Measurements from ENCODE around the gene CYLD. TPM values are rescaled to one million over a fixed set of nuclear protein-coding genes. Genes with fewer than 3 reads are reported as not detected.

CYLD gene
- total and polyA plus RNA-seq, 10 of the 15 experiments (the other 5 are each of a cell fraction or from before 2014, with no cell fraction given) = 19.2 to 106 (median 46.1) TPM

- no peak for TF ChIP-seq IRF5 (IDR thresholded peaks at IDR 0.05; ENCODE audit: borderline replicate concordance)
- no peak for TF ChIP-seq NR2C1 (IDR thresholded peaks at IDR 0.05)
- no peak for TF ChIP-seq SMC3 (IDR thresholded peaks at IDR 0.05; ENCODE audit: borderline replicate concordance, low read length)
- no peak for TF ChIP-seq RCOR1 (conservative IDR thresholded peaks at IDR 0.05; ENCODE audit: low read depth, low read length)
- no peak for TF ChIP-seq LARP7 (IDR thresholded peaks at IDR 0.05)
- TF ChIP-seq PRDM15 (CRISPR knock-in tag; IDR thresholded peaks at IDR 0.05) = no peak
- peak; percentile 80 for TF ChIP-seq POLR2AphosphoS5 (IDR thresholded peaks at IDR 0.05; ENCODE audit: low read length)
- no peak for TF ChIP-seq BACH1 (IDR thresholded peaks at IDR 0.05; ENCODE audit: borderline replicate concordance)
- no peak for TF ChIP-seq ASH2L (IDR thresholded peaks at IDR 0.05; ENCODE audit: borderline replicate concordance, low read depth)
- TF ChIP-seq IKZF2 (IDR thresholded peaks at IDR 0.05) = peak; percentile 64 to 68
- TF ChIP-seq SPI1 (IDR thresholded peaks at IDR 0.05; ENCODE audit: borderline replicate concordance, insufficient read depth, low read depth, low read length) = no peak
- no peak for TF ChIP-seq IRF3 (IDR thresholded peaks at IDR 0.05)
- no peak for TF ChIP-seq PBX3 (IDR thresholded peaks at IDR 0.05; ENCODE audit: insufficient replicate concordance, low read depth, low read length)
- no peak for TF ChIP-seq NR2C2 (IDR thresholded peaks at IDR 0.05; ENCODE audit: borderline replicate concordance, control insufficient read depth, insufficient read length, low read depth)
- TF ChIP-seq RB1 (IDR thresholded peaks at IDR 0.05; ENCODE audit: borderline replicate concordance) = no peak
- no peak for TF ChIP-seq HCFC1 (IDR thresholded peaks at IDR 0.05; ENCODE audit: low read length)
- no peak for TF ChIP-seq ZNF207 (IDR thresholded peaks at IDR 0.05; ENCODE audit: borderline replicate concordance)
- TF ChIP-seq RUNX3 (IDR thresholded peaks at IDR 0.05; ENCODE audit: low read length) = peak; percentile 28; the same call in 1 of the 2 replicates
- no peak for TF ChIP-seq CBX5 (IDR thresholded peaks at IDR 0.05; ENCODE audit: low read depth)
- TF ChIP-seq FOS (IDR thresholded peaks at IDR 0.05; ENCODE audit: borderline replicate concordance, extremely low read depth, insufficient read length) = no peak
- no peak for TF ChIP-seq CBX3 (IDR thresholded peaks at IDR 0.05; ENCODE audit: borderline replicate concordance, low read depth)
- no peak for TF ChIP-seq PAX8 (IDR thresholded peaks at IDR 0.05)
Measured at GRCh38 chr16:50696575-50697420, 45.1 kb upstream of the CYLD start (continued).
